ENCODE results near the gene MPC2.
A peak's percentile ranks its signal among the peaks of the same experiment; 100 is the strongest.

Gene MPC2

DNA sequence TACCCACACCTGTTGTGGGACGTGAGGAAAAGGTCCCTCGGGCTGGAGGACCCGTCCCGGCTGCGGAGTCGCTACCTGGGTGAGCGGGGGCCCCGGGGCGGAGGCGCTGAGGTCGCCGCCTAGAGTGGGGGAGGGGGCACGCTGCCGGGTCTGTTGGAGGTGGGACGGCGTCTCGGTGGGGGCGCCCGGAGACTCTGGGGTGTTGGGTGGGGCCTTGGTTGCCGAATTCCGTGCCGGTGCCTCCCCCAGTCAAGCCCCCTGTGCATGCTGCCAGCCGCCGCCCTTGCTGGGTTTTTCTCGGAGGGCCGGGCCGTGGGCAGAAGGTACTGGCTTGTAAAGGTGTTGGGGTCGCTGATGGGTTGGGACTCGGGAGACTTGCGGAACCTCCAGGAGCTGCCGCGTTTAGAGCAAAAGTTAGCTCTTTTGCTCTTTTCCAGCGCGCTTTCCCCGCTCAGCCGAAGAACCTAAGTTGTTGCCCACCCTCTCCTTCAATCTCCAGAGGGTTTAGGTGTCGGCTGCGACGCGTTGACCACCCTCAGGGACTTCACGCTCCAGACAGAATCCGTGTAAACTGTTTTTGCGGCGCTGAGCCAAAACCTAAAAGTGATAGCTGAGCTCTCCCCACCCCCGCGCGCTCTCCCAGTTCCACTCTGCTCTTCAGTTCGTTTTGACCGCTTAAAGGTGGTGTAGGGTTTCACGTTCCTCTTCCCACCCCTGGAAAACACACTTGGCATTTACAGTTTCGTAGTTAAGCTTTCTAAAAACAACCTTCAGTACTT lies at the start of gene MPC2:
Gene MPC2, minus strand, starts transcription at position 143 of the 779 bp plus-strand sequence. CDS start 1,231 bp downstream, outside the sequence.
- peak within 1 kb of the TSS; percentile 80 for H3K4me3 ChIP-seq (ENCODE audit: low read length)
- DNase-seq (ENCODE audit: low read depth): peak; percentile 66
- TF ChIP-seq, protein P1, sequence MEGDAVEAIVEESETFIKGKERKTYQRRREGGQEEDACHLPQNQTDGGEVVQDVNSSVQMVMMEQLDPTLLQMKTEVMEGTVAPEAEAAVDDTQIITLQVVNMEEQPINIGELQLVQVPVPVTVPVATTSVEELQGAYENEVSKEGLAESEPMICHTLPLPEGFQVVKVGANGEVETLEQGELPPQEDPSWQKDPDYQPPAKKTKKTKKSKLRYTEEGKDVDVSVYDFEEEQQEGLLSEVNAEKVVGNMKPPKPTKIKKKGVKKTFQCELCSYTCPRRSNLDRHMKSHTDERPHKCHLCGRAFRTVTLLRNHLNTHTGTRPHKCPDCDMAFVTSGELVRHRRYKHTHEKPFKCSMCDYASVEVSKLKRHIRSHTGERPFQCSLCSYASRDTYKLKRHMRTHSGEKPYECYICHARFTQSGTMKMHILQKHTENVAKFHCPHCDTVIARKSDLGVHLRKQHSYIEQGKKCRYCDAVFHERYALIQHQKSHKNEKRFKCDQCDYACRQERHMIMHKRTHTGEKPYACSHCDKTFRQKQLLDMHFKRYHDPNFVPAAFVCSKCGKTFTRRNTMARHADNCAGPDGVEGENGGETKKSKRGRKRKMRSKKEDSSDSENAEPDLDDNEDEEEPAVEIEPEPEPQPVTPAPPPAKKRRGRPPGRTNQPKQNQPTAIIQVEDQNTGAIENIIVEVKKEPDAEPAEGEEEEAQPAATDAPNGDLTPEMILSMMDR (IDR thresholded peaks at IDR 0.05; ENCODE audit: insufficient read depth, low read depth, low read length, missing control alignments): no peak

DNA sequence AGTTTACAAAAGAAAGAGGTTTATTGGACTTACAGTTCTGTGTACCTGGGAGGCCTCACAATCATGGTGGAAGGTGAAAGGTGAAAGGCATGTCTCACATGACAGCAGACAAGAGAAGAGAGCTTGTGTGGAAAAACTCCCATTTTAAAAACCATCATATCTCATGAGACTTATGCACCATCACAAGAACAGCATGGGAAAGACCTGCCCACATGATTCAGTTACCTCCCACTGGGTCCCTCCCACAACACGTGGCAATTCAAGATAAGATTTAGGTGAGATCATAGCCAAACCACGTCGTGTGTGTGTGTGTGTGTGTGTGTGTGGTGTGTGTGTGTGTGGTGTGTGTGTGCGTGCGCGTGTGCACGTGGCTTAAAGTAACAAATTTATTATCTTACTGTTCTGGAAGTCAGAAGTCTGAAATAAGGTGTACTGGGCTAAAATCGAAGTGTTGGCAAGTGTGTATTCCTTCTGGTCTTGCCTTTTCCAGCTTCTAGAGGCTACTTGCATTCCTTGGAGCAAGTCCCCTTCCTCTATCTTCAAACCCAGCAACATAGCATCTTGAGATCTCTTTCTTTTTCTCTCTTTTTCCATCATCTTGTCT lies 48.1 kb upstream of the MPC2 start:
- TF ChIP-seq, protein P1 (IDR thresholded peaks at IDR 0.05; ENCODE audit: insufficient read depth, low read depth, low read length, missing control alignments): no peak
- peak; percentile 14 for DNase-seq (ENCODE audit: low read depth)
- no peak overlapping the region for H3K4me3 ChIP-seq (ENCODE audit: low read length)

DNA sequence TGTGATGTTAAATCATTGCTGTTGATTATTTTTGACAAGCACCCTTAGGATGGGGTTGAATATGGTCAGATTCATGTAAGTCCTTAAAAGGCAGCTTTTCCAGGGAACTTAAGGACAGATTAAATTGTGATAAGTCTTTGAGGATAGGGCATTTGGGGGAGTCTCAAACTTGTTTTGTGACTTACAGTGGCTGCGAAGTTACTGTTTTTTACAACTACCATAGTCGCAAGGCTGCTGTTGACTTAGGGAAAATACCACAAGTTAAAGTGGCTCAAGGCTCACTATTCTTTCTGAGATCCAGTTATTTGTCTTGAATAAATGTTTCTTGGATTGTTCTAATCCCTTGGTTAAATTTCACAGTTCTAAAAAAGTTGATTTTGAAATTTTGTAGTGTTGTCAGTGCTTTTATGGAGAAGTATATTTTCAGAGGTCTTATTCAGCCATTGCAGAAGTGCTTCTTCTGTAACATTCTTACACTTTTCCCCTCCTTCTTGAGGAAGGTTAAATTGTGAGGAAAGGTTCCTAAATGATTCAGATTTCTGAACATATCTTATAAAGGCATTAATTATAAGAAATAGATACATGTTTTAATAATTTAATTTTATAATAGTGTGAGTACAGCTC lies 47.0 kb upstream of the MPC2 start:
- TF ChIP-seq, protein P1 (IDR thresholded peaks at IDR 0.05; ENCODE audit: insufficient read depth, low read depth, low read length, missing control alignments): no peak
- no peak overlapping the region for H3K4me3 ChIP-seq (ENCODE audit: low read length)
- DNase-seq (ENCODE audit: low read depth): no peak

DNA sequence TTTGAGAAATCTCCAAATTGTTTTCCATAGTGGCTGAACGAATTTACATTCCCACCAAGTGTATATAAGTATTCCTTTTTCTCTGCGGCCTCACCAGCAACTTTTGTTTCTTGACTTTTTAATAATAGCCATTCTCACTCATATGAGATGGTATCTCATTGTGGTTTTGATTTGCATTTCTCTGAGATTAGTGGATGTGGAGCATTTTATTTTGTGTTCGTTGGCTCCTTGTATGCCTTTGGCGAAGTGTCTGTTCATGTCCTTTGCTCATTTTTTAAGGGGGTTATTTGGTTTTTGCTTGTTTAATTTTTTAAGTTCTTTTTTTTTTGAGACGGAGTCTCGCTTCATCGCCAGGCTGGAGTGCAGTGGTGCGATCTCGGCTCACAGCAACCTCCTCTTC lies 45.1 kb upstream of the MPC2 start:
- TF ChIP-seq, protein P1 (IDR thresholded peaks at IDR 0.05; ENCODE audit: insufficient read depth, low read depth, low read length, missing control alignments): no peak
- no peak overlapping the region for H3K4me3 ChIP-seq (ENCODE audit: low read length)
- no peak for DNase-seq (ENCODE audit: low read depth)

DNA sequence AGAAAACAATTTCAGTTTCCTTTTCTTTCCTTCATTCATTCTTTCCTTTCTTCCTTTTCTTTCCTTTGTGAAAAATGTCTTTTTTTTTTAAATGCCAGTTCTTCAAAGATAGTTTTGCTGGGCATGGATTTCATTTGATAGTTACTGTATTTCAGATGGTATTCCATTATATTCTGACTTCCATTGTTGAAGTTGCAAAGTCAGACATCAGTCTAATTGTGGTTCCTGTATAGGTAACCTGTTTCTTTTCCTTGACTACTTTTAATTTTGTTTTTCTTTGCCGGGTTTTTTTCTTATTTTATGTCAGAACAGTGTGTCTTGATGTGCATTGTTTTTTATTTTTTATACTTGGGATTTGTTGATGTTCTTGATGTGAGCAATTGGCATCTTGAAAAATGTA lies 40.4 kb upstream of the MPC2 start:
- no peak for DNase-seq (ENCODE audit: low read depth)
- TF ChIP-seq, protein P1 (IDR thresholded peaks at IDR 0.05; ENCODE audit: insufficient read depth, low read depth, low read length, missing control alignments): no peak
- H3K4me3 ChIP-seq (ENCODE audit: low read length): no peak overlapping the region

DNA sequence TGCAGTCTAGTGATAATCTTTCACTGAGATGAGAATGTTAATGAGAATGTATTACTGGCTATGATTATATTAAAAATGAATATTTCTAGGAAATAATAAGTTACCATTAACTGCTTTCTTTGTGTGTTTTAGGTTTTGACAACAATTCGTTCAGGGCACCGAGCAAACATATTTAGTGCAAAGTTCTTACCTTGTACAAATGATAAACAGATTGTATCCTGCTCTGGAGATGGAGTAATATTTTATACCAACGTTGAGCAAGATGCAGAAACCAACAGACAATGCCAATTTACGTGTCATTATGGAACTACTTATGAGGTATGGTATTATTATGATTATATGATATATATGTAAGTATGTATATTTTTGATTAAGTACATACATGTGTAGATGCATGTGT lies 37.8 kb upstream of the MPC2 start:
- no peak for DNase-seq (ENCODE audit: low read depth)
- TF ChIP-seq, protein P1 (IDR thresholded peaks at IDR 0.05; ENCODE audit: insufficient read depth, low read depth, low read length, missing control alignments): no peak

More for the DNA sequence above, 37.8 kb upstream of the MPC2 start:
- no peak overlapping the region for H3K4me3 ChIP-seq (ENCODE audit: low read length)
